GM21737 (cell line): ENCODE results near the gene TEX14.

Experiments
- ATAC-seq: cut with Tn5 transposase; IDR thresholded peaks from one replicate; pipeline ENCODE4 v1.9.1; 2021; ENCODE audit warnings: mild to moderate bottlenecking, moderate library complexity; ENCODE audit not compliant: unreplicated experiment

Gene TEX14

GRCh38 chr17:58691701-58692238, at the start of gene TEX14:
Gene TEX14 (minus strand): TSS chr17:58692045. CDS start chr17:58652001, 40,044 bp downstream.
- no peak for ATAC-seq

GRCh38 chr17:58741121-58741625, 49.3 kb upstream of the TEX14 start:
- no peak for ATAC-seq

GRCh38 chr17:58734811-58735210, 43.0 kb upstream of the TEX14 start:
- ATAC-seq: no peak

GRCh38 chr17:58734040-58734439, 42.2 kb upstream of the TEX14 start:
- no peak for ATAC-seq

GRCh38 chr17:58730937-58731336, 39.1 kb upstream of the TEX14 start:
- ATAC-seq: no peak

GRCh38 chr17:58728798-58729197, 37.0 kb upstream of the TEX14 start:
- ATAC-seq: no peak

- no peak for ATAC-seq
Measured at GRCh38 chr17:58722696-58723095, 30.9 kb upstream of the TEX14 start.

- no peak for ATAC-seq
Measured at GRCh38 chr17:58722274-58722673, 30.4 kb upstream of the TEX14 start.

- no peak for ATAC-seq
Measured at GRCh38 chr17:58710948-58711552, 19.2 kb upstream of the TEX14 start.

- ATAC-seq: no peak
Measured at GRCh38 chr17:58706351-58707140, 14.7 kb upstream of the TEX14 start.

- no peak for ATAC-seq
Measured at GRCh38 chr17:58703916-58704286, 12.1 kb upstream of the TEX14 start.

- no peak for ATAC-seq
Measured at GRCh38 chr17:58703137-58703915, 11.5 kb upstream of the TEX14 start.

- ATAC-seq: no peak
Measured at GRCh38 chr17:58702708-58703107, 10.9 kb upstream of the TEX14 start.

GRCh38 chr17:58702045-58702476, 10.2 kb upstream of the TEX14 start:
- peak; percentile 73 for ATAC-seq

- no peak for ATAC-seq
Measured at GRCh38 chr17:58699771-58700170, 7.9 kb upstream of the TEX14 start.

- no peak for ATAC-seq
Measured at GRCh38 chr17:58694826-58695225, 3.0 kb upstream of the TEX14 start.

GRCh38 chr17:58694302-58694701, 2.5 kb upstream of the TEX14 start:
- no peak for ATAC-seq

- ATAC-seq: no peak
Measured at GRCh38 chr17:58693751-58694150, 1.9 kb upstream of the TEX14 start.

- ATAC-seq: no peak
Measured at GRCh38 chr17:58693208-58693607, 1.4 kb upstream of the TEX14 start.

GRCh38 chr17:58692239-58693055, 602 bp upstream of the TEX14 start, which contains the start of gene RAD51C:
Gene RAD51C (plus strand): TSS chr17:58692602. CDS start chr17:58692644, 42 bp downstream.
- ATAC-seq: peak; percentile 94
